Choroid plexus epithelial cell (primary cell): ENCODE results near the gene WDR5B.

Experiments
- DNase-seq: peaks from one replicate; pipeline ENCODE4 v3.0.0-alpha.2; 2010; ENCODE audit warnings: low read depth
- H3K4me3 ChIP-seq: 2 replicates; pipeline ENCODE4 v1.5.1; 2011; ENCODE audit warnings: low read depth, mild to moderate bottlenecking, control low read depth, low read length, moderate library complexity
- TF ChIP-seq, protein P1 (sequence below): conservative IDR thresholded peaks from 2 replicates; pipeline ENCODE4 v1.5.1; 2011; ENCODE audit warnings: low read depth, mild to moderate bottlenecking, control low read depth, inconsistent platforms, low read length, moderate library complexity

WDR5B gene

GRCh38 chr3:122415762-122416654, at the start of gene WDR5B:
WDR5B (minus strand) TSS chr3:122416062; CDS start chr3:122415528, 534 bp downstream.
- DNase-seq, result peak; percentile 98
- peak within 1 kb of the TSS; percentile 90 for H3K4me3 ChIP-seq
- TF ChIP-seq, protein P1, sequence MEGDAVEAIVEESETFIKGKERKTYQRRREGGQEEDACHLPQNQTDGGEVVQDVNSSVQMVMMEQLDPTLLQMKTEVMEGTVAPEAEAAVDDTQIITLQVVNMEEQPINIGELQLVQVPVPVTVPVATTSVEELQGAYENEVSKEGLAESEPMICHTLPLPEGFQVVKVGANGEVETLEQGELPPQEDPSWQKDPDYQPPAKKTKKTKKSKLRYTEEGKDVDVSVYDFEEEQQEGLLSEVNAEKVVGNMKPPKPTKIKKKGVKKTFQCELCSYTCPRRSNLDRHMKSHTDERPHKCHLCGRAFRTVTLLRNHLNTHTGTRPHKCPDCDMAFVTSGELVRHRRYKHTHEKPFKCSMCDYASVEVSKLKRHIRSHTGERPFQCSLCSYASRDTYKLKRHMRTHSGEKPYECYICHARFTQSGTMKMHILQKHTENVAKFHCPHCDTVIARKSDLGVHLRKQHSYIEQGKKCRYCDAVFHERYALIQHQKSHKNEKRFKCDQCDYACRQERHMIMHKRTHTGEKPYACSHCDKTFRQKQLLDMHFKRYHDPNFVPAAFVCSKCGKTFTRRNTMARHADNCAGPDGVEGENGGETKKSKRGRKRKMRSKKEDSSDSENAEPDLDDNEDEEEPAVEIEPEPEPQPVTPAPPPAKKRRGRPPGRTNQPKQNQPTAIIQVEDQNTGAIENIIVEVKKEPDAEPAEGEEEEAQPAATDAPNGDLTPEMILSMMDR, result peak; percentile 12

- no peak for DNase-seq
- TF ChIP-seq, protein P1, result no peak
- H3K4me3 ChIP-seq, result no peak overlapping the region
Measured at GRCh38 chr3:122464659-122465058, 48.8 kb upstream of the WDR5B start.

DNA sequence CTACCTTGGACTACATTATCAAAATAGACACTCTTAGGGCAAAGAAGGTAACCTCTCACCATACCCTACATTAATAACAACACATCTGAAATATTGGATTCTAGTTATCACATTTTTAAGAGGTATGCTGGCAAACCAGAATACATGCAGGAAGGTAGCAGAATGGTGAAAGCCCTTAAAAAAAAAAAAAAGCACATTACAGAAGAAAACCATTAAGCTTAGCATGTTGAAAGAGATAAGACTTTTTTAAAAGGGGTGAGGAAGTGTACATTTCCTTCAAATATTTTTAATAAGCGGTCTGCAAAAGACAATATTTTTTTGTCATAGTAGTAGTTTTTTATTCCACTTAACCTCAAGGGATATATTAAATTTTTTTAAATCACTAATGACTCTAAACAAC, 46.5 kb upstream of the WDR5B start:
- no peak for DNase-seq
- H3K4me3 ChIP-seq, result no peak overlapping the region
- TF ChIP-seq, protein P1, result no peak

GRCh38 chr3:122461806-122462205, 45.9 kb upstream of the WDR5B start:
- no peak for DNase-seq
- no peak overlapping the region for H3K4me3 ChIP-seq
- TF ChIP-seq, protein P1, result no peak

DNA sequence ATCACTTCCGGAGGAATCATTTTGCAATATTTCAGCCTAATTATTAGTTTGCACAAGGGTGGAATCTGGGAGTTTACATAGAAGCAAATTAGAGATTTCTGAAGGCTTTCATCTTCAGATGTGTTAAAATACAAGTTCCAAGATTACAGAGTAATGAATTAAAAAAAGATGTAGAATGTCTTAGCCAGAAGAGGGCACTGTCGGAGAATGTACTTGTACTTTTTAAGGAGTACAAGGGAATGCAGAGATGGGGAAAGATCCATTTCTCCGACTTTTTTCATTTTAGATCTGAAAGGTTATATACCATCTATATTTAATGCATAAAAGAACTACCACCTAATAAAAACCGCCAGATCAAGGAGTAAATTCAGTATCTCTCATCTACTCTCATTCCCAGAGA, 43.1 kb upstream of the WDR5B start:
- DNase-seq, result peak; percentile 81
- H3K4me3 ChIP-seq, result no peak overlapping the region
- TF ChIP-seq, protein P1, result peak; percentile 51

DNA sequence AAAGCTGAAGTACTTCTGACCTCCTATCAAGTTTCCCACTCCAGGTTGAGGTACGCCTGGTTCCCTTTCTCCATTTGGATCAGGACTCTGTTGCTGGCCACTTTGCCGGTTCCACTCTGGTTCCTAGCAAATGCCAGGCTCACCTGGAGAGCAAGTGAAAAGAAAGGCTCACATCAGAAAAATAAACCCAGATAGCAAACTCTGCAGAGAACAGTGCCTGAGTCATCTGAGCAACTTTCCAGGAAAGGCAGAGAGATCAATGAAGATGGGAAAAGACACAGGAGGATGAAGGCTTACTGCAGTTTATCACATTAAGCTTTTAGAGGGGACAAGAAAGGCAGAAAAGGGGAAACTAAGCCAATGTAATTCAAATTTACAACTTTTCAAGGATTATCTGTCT, 41.8 kb upstream of the WDR5B start:
- TF ChIP-seq, protein P1, result no peak
- no peak overlapping the region for H3K4me3 ChIP-seq
- DNase-seq, result no peak

- DNase-seq, result no peak
- TF ChIP-seq, protein P1, result no peak
- H3K4me3 ChIP-seq, result no peak overlapping the region
Measured at GRCh38 chr3:122456074-122456473, 40.2 kb upstream of the WDR5B start.
